Stimulated activated CD4-positive, alpha-beta T cell treated with anti-CD3 and anti-CD28 coated beads, Interleukin-2, amount 100 ng/mL, for 48 hours (primary cell): Measurements from ENCODE around the gene TRAF3.

Source experiments
- DNase-seq, 2 donors: peaks; one replicate each; pipeline ENCODE4 v3.0.0-alpha.2; 2020

TRAF3 gene

DNA sequence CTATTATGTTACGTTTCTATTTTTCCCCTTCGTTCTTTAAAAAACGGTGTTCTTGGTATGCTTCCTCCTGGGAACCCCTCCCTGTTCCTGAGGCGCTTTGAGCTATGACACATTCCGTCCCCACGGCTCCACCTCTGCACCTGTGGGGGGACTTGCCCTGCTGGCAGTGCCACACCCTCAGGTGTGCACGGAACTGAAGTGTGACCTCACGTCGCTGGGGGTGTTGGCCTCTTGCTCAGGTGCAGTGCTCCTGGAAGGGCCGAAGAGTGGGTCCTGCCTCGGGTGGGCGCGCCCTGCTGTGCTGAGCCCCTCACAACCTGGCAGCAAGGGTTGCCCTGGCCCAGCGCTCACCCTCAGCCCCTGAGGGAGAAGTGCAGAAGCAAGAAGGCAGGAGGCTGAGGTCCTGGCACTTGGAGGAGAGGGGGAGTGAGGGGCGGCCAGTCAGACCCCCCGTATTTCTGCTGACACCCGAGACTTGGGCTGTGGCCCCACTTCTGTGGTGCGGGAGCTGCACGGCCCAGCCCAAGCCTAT lies 150.2 kb downstream of the TRAF3 start:
- no peak for DNase-seq

DNA sequence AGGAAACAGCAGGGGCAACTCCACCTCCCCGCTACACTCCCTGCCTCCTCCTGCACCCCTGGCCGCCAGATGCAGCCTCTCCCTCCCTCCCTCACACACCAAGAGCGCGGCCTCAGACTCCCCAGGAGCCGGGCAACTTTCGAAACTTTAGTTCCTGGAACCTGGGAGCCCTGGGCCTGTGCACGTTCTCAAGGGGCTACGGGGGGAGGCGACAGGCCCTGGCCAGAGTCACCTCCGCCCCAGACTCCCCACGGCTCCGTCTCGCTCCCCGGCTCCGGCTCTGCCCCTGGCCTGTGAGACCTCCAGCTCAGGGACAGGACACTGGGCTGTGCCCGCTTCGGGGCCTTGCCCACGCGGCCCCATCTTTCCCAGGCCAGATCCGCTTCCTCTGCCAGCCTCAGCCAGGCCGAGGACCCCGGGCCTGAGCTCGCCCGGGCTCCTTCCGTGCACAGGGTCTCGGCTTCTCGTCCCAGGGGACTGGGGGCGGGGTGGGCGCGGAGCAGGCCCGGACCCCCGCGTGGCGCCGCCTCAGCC lies 150.7 kb downstream of the TRAF3 start:
- DNase-seq: no peak

DNA sequence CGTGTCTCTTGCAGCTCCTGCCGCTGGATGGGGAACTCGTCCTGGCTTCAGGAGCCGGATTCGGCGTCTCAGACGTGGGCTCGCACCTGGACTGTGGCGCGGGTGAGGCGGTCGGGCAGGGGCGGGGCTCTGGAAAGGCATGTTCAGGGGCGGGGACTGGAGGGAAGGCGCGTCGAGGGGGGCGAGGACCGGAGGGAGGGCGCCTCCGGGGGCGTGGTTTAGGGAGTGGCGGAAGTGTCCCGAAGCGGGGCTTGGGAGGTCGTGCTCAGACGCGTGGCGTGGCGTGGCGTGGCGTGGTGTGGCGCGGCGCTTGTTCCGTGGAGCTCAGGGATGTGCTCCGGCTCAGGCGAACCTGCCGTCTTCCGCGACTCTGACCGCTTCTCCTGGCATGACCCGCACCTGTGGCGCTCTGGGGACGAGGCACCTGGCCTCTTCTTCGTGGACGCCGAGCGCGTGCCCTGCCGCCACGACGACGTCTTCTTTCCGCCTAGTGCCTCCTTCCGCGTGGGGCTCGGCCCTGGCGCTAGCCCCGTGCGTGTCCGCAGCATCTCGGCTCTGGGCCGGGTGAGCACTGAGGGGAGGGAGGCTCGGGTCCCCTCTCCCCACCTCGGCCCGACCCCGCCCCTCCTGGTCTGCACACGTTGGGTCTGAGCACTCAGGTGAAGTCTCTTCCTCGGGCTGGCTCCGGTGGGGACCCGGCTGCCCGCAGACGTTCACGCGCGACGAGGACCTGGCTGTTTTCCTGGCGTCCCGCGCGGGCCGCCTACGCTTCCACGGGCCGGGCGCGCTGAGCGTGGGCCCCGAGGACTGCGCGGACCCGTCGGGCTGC lies 151.4 kb downstream of the TRAF3 start:
- DNase-seq: peak in 1 of 2 donors; percentile 28

DNA sequence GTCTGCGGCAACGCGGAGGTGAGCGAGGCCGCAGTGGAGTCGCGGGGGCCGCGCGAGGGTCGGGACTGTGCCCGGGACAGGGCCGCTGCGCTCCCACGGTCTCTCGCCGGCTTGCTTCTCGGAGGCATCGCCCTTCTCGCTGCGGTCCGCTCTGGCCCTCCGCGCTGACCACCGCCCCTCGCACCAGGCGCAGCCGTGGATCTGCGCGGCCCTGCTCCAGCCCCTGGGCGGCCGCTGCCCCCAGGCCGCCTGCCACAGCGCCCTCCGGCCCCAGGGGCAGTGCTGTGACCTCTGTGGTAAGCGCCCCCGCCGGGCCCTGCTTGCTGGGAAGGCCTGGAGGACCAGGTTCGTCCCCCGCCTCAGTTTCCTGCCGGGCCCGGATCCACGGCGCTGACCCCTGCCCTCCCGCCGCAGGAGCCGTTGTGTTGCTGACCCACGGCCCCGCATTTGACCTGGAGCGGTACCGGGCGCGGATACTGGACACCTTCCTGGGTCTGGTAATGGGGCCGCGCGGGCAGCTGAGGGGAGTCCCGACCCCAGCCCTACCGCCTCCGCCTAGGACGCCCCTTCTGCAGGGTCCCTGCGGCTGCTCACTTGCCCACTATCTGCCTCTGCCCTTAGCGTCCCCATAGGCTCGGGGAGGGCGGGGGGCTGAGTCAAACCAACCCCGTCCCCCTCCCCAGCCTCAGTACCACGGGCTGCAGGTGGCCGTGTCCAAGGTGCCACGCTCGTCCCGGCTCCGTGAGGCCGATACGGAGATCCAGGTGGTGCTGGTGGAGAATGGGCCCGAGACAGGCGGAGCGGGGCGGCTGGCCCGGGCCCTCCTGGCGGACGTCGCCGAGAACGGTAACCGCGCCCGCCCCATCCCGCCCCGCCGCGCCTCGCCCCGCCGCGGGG lies 152.2 kb downstream of the TRAF3 start:
- DNase-seq: no peak

DNA sequence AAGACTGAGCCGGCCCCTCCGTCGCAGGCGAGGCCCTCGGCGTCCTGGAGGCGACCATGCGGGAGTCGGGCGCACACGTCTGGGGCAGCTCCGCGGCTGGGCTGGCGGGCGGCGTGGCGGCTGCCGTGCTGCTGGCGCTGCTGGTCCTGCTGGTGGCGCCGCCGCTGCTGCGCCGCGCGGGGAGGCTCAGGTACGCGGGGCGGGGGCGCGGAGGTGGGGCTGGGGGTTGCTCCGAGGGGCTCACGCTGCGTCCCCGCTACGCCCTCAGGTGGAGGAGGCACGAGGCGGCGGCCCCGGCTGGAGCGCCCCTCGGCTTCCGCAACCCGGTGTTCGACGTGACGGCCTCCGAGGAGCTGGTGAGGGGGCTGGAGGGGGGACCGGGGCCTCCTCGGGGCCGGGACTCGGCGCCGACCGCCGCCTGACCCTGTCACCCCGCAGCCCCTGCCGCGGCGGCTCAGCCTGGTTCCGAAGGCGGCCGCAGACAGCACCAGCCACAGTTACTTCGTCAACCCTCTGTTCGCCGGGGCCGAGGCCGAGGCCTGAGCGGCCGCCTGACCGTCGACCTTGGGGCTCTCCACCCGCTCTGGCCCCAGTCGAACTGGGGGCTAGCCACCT lies 153.0 kb downstream of the TRAF3 start:
- no peak for DNase-seq

DNA sequence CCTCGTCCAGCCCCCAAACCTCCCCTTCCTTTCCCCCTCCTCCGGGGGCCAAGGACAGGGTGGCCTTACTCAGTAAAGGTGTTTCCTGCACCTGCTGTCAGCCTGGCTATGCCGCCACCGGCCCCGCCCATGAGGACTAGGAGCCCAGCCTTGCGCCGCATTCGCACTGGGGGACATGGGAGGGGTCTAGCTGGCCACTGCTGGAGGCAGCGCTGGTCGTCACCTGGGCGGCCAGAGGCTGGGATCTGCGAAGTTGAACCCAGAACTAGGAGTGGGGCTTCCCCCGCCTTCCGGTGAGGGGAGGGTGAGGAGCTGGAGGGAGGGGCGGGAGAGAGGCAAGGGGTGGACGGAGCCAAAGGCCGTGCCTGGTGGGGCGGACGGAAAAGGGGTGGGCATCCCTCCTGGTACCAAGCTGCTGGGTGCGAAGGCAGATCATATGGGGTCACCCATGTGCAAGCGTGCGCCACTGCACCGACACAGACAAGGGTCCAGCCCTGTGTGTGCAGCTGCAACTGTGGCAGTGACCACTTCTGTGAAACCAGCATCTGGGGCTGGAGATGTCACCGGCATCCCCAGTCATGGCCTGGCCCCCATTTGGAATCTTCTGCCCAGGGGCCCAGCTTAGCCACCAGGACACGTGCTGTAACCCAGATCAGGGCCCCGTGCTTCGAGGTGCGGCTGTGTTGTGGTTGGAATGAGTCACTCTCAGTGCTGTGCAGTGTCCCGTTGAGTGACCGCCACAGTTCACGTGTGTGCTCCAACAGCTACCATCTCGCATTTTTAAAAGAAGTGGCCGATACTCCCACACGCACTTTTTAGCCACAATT lies 153.7 kb downstream of the TRAF3 start:
- no peak for DNase-seq

DNA sequence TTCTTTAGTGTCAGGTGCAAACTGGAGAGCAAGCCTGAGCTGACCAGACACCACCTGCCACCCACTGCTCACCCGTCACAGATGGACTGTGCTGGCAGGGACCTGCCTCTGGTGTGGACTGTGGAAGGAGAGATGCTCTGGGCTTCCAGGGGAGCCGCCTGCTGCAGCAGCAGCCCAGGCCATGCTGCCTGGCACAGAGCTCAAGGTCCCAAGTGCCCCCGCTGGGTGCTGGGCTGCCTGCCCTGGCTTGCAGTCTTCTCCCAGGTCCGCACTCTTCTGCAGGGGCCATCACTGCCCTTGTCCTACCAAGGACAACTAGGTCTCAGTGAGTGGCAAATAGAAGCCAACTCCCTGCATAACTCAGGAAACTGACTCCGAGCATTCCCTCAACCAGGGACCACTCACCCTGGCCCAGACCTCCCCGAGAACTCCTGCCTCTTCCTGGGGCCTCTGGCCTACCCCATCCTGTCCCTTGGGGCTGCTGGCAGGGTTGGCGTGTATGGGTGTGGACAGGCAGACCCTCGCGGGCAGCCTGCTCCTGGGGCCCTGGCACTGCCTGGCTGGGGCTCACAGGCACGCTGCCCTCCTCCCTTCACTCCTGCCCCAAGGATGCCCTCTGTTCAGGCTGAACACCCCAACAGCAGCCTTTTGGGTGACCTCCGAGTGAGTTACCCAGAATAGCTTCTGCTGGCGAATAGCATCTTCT lies 154.5 kb downstream of the TRAF3 start:
- no peak for DNase-seq

DNA sequence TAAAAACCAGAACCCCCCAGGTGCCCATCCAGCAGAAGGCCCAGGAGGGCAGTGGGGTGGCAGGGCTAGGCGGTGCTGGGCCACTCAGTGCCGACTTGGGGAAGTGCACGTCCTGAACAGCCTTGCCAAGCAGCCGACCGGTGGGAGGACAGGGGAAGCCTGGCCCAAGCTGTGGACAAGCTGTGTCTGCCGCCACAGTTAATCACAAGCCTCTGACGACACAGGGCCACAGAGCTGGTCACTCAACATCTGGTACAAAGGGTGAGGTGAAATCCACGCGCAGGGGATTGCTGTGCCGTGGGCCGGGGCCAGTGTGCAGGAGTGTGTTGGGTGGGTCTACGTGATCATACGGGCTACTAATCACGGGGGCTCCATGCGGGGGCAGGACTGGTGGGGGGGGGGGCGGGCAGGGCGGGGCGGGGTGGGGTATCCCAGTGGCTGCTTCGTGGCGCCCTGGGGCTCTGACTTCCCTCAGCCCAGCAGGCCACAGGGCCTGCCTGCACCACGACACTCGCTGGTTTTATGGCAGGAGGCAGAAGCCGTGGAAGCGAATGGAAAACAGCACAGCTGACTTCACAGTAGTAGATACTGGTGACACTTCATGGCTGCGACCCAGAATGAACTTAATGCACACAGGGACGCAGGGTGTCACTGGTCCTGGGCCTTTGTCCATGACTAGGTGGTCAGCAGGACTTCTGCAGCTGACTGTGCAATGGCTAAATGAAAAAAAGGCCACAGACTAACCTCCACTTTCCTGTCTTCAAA lies 155.4 kb downstream of the TRAF3 start:
- DNase-seq: no peak

DNA sequence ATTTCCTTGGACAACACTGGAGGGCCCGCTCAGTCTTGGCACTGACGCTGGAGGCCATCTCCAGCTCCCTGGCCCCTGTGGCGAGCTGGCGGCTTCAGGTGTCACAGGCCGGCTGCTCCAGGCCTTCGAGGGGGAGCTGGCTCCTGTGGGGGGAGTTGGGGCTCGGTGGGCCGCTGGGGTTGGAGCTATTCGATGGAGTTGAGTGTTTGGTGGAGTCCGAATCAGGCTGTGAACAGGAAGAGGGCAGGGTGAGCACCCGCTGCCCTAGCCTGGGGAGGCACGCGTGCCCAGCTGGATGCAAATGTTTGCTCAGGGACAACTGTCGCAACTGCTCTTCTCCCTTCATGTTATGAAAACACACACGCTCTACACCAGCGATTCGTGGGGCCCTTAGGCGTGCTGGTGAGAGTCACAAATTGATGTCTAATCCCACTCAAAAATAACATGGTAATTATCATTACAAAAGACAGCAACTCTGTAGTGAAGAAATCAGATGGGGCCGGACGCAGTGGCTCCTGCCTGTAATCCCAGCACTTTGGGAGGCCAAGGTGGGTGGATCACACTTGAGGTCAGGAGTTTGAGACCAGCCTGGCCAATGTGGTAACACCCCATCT lies 156.5 kb downstream of the TRAF3 start:
- no peak for DNase-seq

DNA sequence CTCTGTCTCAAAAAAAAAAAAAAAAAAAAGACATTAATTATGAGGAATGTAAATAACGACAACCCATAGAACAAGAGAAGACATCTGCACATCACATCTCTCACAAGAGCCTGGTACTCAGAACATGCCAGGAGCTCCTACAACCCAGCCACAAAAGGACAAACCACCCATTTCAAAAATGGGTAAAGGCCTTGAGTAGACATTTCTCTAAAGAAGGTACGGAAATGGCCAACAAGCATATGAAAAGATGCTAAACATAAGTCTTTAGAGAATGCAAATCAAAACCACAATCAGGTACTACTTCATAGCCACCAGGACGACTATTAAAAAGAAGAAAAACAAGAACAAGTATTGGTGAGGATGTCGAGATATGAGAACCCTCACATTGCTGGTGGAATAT lies 158.5 kb downstream of the TRAF3 start:
- DNase-seq: no peak

DNA sequence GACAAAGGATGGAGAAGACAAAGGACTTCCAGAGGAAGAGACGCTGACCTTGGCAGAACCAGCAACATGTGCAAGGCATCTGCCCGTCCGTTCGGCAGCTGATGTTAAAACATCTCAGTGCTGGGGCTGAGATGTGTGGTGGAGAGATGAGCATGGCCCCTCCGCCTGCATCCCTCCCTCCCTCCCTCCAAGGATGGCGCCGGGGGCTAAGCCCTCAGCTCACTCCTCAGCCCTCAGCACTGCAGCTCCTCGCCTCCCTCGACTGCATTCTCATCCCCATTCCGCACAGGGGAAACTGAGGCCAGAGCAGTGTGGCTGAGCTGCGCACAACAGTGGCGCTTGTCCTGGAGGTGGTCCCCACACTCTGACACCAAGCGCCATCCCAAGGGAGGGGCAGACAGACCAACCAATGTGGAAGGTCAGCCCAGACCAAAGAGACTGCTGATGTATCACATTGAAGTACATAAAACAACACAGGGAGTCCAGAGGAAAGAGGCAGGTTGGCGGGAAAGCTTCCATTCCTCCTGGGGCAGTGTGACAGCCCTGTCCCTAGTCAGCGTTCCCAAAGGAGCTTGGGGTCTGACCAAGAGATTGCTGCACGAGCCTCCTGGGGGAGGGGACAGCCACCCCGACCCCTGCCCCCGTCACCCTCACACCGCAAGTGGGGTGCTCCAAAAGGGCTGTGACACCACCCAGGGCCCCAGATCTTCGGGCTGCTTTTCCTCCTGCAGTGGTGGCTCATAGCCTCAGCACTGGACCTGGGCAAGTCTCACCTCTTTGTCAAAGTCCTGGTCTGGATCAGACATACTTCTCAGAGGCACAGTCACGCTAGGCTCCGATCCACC lies 160.3 kb downstream of the TRAF3 start:
- no peak for DNase-seq

DNA sequence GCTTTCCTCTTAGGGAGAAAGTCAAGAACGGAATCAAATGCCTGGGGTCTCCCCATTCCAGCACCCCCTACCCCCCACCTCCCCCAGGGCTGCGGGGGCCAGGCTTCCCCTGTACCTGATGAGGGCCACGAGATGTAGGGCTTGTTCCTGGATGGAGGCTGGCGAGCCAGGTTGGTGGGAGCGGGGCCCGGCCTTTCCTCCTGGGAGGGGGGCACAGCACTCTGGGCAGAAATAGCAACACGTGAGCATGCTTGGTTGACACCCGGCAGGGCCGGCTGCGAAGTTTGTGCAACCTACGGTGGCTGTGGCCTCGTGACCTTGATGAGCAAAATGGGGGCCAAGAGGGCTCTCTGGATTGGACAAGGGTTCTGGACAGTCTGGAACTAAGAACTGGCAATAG lies 160.9 kb downstream of the TRAF3 start:
- no peak for DNase-seq

DNA sequence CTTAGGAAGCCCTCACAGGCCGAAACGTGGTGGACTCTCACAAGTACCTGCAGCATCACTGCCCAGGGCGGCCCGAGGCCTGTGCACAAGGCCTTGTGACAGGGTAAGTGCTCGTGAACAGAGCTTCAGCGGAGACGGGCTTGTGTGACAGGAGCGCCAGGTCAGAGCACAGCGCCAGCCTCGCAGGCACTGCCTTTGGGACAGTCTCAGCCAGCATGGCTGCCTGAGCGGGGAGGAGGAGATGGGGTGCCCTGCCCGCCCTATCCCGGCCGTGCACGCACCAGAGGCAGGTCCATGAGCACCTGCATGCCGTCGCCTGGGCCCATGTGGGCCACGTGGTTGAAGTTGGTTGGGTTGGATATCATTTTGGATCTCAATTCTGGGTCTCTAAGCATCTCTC lies 162.1 kb downstream of the TRAF3 start:
- no peak for DNase-seq

DNA sequence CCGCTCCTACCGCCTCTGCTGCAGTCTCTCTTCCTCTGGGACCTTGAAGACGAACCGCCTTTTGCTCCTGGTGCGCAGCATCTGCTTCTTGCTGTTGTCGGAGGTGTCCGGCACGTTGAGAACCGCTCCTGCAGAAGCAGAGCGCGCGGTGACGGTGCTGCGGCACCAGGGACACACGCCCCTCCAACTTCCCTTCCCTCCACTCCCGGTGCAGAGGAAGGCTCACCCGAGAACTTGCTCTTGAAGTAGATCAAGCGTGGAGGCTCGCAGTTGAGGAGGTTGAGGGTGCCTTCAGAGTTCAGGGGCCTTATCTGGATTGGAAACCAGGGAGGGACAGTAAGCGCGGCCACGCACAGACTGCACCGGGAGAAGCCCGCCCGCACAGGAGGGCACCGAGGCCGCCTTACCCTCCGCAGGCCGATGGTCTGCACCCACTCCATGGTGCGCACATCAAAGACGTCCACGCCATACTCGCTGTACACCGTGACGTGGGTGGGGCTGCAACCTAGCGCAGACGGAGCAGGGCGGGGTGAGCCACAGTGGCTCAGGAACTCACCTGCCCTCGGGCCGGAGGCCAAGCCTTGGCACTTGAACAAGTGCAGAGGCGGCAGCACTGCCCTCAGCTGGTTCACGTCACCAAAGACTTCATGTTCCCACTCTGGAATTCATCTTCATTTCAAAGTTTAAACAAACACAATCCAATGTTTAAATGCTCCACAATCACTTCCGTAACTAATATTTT lies 162.7 kb downstream of the TRAF3 start:
- no peak for DNase-seq

DNA sequence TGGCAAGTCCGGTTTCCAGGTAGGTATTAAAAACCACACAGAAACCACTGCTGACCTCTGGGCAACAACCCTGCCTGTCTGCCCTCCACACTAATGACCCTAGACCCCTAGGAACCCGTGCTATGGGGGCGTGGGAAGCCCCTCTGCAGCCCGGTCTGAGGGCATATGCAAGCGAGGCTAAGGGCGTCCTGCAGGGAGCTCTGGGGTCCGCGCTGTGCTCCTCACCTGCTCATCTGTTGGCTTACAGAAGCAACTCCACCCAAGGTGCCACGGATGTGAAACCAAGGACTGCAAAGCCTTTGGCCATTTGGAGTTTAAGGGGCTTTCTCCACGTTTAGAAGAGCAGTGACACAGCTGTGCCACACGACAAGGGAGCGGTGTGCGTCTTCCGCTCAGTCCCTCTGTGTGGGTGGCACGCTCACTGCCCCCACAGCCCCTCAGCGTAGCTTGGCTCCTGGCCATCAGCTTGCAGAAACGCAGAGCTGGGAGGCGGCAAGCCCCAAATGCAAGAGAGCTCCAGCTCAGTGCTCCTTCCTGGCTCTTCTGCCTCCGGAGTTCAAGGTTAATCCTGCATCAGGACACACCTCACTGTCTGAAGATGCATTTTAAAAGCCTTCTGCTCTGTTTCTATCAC lies 163.6 kb downstream of the TRAF3 start:
- DNase-seq: no peak

DNA sequence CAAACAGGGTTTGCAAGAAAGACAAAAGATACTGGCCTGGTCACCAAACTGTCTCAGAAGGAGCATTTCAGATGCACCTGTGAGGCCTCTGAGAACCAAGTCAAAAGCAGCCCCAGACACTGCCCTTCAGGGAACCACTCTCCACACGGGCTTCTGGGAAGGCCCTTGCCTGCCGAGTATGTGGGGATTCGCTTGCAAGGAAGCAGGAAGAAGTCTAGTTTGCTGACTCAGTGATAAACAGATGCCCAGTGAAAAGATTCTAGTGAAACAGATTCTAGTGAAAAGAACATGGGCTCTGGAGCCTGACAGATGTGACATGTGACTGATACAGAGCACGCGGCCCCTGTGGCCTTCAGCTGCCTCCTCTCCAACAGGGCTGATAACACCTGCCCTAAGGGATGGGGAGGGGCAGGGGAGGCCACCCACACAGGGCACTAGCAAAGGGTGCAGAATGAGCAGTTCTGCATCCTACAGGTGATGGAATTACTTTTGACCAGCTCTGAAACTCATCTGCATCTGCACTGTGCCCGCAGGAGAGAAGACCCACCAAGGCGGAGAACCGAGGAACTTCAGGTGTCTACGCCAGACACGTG lies 164.3 kb downstream of the TRAF3 start:
- DNase-seq: no peak

DNA sequence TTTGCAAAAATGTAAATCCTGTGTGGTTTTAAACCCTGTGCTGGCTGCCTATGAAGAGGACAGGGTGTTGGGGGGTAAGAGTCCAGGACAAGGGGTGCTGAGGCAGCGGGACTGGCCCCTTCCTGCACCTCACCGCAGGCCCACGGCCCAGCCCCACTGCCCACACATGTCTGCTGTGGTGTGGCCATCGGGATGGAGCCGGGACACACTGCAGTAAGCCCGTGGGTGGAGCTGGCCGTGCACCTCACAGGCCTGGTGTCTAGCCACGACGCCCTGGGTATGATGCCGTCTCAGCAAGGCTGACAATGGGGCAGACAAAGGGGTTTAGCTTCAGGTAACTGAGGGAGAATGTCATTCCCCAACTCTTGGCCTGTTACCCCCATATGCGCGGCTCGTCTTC lies 164.8 kb downstream of the TRAF3 start:
- no peak for DNase-seq

DNA sequence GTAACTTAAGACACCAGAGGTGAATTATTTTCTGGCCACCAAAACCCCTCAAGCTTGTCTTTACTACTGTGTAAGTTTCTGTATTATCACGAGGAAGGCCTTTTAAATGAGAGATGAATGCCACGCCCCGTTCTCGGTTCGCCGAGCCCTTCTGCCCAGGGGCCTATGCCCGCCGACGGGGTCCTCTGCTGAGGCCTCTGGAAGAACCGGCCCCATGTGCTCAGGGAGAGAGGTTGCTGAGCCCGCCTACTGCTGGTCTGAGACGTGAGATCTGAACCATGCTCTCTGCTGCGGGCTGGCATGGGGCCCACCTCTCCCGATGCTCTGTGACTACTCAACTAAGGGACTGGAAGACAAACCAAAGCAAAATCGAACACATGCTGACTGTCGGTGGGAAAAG lies 166.2 kb downstream of the TRAF3 start:
- DNase-seq: no peak
